Stimulated activated CD8-positive, alpha-beta memory T cell treated with anti-CD3 and anti-CD28 coated beads, Interleukin-2, amount 100 ng/mL, for 1 hour (primary cell): ENCODE measurements around the gene HEXIM1.

ENCODE experiments used
- DNase-seq, 2 donors: peaks; one replicate each; pipeline ENCODE4 v3.0.0-alpha.2; 2020; ENCODE audit warnings: low read depth in 2 of 2

Gene HEXIM1, protein sequence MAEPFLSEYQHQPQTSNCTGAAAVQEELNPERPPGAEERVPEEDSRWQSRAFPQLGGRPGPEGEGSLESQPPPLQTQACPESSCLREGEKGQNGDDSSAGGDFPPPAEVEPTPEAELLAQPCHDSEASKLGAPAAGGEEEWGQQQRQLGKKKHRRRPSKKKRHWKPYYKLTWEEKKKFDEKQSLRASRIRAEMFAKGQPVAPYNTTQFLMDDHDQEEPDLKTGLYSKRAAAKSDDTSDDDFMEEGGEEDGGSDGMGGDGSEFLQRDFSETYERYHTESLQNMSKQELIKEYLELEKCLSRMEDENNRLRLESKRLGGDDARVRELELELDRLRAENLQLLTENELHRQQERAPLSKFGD

DNA sequence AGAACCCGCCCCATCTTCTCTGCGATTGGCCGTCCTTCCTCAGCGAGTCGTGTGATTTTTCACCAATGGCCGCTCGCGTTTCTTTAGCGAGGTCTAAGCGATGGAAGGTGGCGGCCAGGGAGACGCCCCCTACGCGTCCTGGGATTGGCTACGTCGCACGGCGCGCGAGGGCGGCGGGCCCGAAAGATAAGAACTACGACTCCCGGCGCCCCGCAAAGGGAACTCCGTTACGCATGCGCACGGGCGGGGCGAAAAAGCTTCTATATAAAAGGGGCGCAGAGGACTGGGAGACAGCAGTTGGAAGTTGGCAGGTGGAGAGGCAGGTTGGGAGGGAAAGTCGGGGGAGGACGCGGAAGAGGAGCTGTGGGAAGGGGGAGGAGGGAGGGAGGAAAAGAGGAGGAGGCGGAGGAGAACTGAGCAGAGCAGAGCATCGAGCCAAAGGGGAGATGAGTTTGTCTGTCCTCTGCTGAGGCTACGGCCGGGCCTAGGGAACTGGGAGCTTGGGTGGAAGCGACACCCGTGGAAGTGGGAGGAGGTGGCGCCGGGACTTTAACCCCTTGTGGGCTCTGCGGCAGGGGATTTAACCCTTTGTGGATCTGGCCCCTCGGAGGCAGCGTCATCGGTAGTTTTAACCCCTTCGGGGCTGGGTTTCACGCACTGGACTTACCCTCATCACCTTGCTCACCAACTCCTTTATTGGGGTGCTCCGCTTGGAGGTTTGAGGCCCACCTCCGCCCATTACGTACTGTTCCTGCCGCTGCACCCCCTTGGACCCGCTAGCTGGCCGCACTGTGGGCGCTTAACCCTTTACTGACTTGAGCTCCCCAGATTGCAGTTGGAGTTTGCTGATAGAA is at the start of gene HEXIM1:
TSS of gene HEXIM1 (plus strand) at position 293 of the 854 bp plus-strand sequence. CDS start 716 bp downstream, outside the sequence.
- DNase-seq, result peak; percentile 95 to 98

GRCh38 chr17:45098869-45099616 is 49.2 kb upstream of the HEXIM1 start:
- peak; percentile 48 for DNase-seq

- DNase-seq, result no peak
Observed at GRCh38 chr17:45101546-45101882, 46.8 kb upstream of the HEXIM1 start.

- no peak for DNase-seq
Observed at GRCh38 chr17:45101883-45102811, 46.1 kb upstream of the HEXIM1 start.

DNA sequence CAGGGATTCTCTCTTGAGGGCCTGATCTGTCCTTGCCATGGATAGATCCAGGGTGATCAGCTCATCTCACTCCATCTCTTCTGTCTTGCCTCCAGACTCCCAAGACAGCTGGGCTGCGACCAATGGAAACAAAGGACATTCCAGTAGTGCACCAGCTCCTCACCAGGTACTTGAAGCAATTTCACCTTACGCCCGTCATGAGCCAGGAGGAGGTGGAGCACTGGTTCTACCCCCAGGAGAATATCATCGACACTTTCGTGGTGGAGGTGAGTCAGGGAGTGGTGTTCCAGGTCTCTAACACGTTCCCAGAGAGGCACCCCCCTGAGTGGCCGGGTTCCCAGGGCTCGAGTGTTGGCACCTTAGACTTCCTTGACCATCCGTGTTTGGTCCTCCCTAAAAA is 45.4 kb upstream of the HEXIM1 start:
- DNase-seq, result no peak

- DNase-seq, result no peak
Observed at GRCh38 chr17:45103269-45103795, 44.9 kb upstream of the HEXIM1 start.

DNA sequence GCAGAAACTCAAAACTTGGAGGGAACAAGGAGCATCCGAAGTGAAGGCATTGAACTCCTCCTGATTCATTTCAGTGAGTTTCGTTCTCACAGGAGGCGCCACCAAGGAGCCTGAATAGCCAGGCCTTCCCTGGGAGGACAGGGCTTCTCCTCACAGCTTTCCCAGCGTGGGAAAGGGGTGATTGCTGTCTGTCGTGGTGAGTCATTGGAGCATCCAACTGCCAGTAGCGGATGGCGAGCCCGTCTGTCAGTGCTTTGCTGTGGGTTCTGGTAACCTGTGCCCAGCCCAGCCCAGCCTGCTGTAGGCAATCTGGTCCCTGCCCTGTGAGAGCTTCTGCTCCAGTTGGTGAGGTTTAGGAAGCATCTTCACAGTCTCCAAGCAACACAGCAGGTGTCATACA is 44.2 kb upstream of the HEXIM1 start:
- no peak for DNase-seq

GRCh38 chr17:45104497-45104896 is 43.8 kb upstream of the HEXIM1 start:
- DNase-seq, result no peak

DNA sequence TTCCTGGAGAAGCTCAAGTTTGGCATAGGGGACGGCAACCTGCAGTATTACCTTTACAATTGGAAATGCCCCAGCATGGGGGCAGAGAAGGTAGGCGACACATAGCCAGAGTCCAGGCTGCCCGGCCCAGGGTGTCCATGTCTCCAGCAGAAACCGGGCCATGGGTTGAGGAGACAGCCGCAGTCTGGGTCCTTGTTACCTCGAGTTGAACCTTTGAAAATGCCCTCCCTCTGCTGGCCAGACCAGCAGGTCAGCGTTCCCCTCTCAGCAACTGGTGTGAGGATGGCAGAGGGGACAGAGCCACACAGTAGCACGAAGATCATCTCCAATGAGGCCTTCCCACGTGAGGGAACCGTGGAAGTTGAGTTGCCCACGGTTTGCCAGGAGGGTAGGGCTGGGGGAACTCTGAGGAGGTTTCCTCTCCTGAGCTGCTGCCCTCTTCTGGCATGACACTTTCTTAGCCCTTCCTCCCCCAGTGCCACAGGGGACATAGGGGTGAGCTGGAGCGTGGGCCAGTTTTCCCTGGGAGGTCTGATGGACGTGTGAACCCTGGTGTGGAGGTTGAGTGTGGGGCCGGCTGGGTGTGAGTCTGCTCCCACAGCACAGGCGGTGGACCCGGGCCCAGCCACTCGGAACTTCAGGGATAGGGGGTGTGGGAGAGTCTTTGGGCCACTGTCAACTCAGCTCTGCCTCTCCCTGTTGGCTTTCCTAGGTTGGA is 43.2 kb upstream of the HEXIM1 start:
- no peak for DNase-seq

- DNase-seq, result no peak
Observed at GRCh38 chr17:45106096-45106495, 42.2 kb upstream of the HEXIM1 start.

DNA sequence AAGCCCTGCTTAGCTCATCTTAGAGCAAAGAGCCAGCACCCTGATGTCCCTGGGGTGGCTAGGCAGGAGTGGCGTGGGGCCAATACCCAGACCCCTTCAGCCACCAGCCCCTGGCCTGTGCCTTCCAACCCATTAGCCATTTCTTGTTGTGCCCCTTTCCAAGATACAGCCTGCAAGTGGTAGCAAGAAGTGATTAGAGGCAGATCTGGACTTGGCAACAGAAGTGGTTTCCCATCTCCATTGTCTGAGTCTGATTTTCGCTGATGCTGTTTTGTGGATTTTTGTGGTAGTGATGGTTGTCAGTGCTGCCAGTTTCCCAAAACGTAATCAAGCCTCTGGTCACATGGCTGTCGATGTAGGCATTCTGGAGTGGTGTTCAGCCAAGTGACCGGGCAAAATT is 41.7 kb upstream of the HEXIM1 start:
- no peak for DNase-seq

DNA sequence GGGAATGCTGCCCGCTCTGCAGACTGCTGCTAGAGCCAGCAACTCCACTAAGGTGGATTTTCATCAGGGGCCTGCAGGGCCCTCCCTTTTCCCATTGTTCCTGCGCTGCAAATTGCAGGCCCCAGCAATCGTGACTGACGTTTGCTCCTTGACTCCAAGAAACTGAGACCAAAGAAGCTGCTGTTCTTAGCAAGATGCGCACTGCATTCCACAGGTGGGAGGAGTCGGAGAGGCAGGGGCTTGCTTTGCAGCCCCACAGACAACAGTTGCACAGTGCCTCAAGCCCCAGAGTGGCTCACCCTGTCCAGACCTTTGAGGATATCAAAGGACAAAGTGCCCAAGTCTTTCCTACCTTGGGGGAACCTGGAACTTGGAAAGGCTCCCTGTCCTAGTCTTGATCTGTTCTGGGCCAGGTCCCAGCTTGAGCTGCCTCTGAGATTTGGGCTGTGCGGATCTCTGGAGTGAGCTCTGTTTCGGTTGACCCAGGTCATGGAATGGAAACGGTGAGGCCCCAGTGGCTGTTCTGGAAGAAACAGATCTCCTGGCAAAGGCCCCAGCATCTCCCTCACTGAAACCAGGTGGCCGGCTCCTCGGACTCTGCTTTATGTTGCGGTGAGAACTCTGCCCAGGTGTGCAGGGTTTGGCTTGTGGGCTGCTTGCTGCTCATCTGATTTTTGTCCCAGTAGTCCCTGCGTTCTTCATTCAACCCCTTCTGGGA is 40.8 kb upstream of the HEXIM1 start:
- no peak for DNase-seq

GRCh38 chr17:45108051-45108450 is 40.2 kb upstream of the HEXIM1 start:
- no peak for DNase-seq

GRCh38 chr17:45108595-45109521 is 39.4 kb upstream of the HEXIM1 start:
- DNase-seq, result no peak

DNA sequence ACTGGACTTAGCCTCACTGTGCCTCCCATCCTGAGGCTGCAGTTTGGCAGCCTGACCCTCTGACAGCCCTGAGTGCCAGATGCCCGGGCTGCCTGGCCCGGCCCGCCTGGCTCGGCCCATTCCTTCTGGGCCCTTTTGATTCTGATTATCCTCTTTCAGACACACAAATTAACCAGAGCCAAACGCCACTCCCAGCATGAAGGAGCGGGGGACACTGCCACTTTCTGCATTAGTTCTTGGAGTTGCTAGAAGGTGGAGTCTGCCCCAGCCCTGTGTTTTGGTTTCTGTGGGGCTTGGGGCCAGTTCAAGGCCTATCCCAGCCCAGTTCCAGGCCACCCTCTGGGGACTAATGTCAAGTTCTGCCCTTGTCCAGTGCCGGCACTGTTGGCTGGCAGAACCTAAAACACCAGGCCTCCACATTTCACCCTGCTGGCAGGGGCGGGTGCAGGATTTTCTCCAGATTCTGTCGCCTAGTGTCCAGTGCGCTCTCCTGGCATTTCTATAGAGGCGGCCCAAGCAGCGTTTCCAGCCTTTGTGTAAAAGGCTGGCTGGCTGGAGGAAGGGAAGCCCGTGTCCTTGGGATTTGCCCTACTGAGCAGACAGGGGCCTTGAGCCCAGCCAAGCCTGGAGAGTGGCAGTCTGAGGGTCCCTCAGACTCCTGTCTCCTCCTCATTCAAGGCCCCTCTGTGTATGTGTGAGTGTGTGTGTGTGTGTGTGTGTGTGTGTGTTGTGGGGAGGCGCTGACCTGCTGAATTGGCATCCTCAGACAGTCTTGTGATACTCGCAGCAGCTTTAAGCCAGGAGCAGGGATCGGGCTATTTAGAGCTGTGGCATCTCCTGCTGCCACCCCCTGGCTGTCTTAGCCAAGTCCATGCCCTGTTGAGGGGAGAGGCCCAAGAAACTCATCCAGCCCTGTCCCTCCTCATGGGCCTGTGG is 37.3 kb upstream of the HEXIM1 start:
- no peak for DNase-seq

- no peak for DNase-seq
Observed at GRCh38 chr17:45111850-45112249, 36.4 kb upstream of the HEXIM1 start.
